HPDE6-E6E7 (cell line): Measurements from ENCODE around the gene FBN2.

Experiments
- DNase-seq: peaks from one replicate; pipeline ENCODE4 v3.0.0; 2011; ENCODE audit warnings: missing footprints; ENCODE audit errors: extremely low spot score

FBN2 gene

GRCh38 chr5:128305341-128305740 lies 232.7 kb downstream of the FBN2 start:
- no peak for DNase-seq

- no peak for DNase-seq
Observed at GRCh38 chr5:128304791-128305190, 233.3 kb downstream of the FBN2 start.

GRCh38 chr5:128304088-128304487 lies 234.0 kb downstream of the FBN2 start:
- peak; percentile 50 for DNase-seq

GRCh38 chr5:128303593-128303992 lies 234.5 kb downstream of the FBN2 start:
- no peak for DNase-seq

GRCh38 chr5:128300181-128300580 lies 237.9 kb downstream of the FBN2 start:
- no peak for DNase-seq

- no peak for DNase-seq
Observed at GRCh38 chr5:128290152-128290858, 247.7 kb downstream of the FBN2 start.

GRCh38 chr5:128287740-128288139 lies 250.3 kb downstream of the FBN2 start:
- no peak for DNase-seq

- no peak for DNase-seq
Observed at GRCh38 chr5:128284236-128284635, 253.8 kb downstream of the FBN2 start.

GRCh38 chr5:128279345-128279744 lies 258.7 kb downstream of the FBN2 start:
- no peak for DNase-seq

- no peak for DNase-seq
Observed at GRCh38 chr5:128276537-128277216, 261.4 kb downstream of the FBN2 start.

GRCh38 chr5:128274441-128274840 lies 263.6 kb downstream of the FBN2 start:
- DNase-seq: no peak

- DNase-seq: no peak
Observed at GRCh38 chr5:128273736-128274135, 264.3 kb downstream of the FBN2 start.

GRCh38 chr5:128271859-128272464 lies 266.1 kb downstream of the FBN2 start:
- DNase-seq: peak; percentile 64

GRCh38 chr5:128271071-128271470 lies 267.0 kb downstream of the FBN2 start:
- DNase-seq: no peak

- DNase-seq: no peak
Observed at GRCh38 chr5:128264564-128265360, 273.3 kb downstream of the FBN2 start.

GRCh38 chr5:128263357-128263756 lies 274.7 kb downstream of the FBN2 start:
- no peak for DNase-seq

GRCh38 chr5:128262911-128263310 lies 275.1 kb downstream of the FBN2 start:
- no peak for DNase-seq

GRCh38 chr5:128259607-128260021 lies 278.4 kb downstream of the FBN2 start:
- DNase-seq: no peak

- no peak for DNase-seq
Observed at GRCh38 chr5:128258372-128258771, 279.7 kb downstream of the FBN2 start.

- DNase-seq: no peak
Observed at GRCh38 chr5:128257076-128257475, 281.0 kb downstream of the FBN2 start.

- no peak for DNase-seq
Observed at GRCh38 chr5:128254789-128255188, 283.3 kb downstream of the FBN2 start.

GRCh38 chr5:128253880-128254279 lies 284.2 kb downstream of the FBN2 start:
- no peak for DNase-seq
